ENCODE data around the gene GRIA1. TPM values are rescaled to one million over a fixed set of nuclear protein-coding genes. Genes with fewer than 3 reads are reported as not detected.

Gene GRIA1
- 0.29 and 1.1 TPM in 2 replicates for total RNA-seq

DNA sequence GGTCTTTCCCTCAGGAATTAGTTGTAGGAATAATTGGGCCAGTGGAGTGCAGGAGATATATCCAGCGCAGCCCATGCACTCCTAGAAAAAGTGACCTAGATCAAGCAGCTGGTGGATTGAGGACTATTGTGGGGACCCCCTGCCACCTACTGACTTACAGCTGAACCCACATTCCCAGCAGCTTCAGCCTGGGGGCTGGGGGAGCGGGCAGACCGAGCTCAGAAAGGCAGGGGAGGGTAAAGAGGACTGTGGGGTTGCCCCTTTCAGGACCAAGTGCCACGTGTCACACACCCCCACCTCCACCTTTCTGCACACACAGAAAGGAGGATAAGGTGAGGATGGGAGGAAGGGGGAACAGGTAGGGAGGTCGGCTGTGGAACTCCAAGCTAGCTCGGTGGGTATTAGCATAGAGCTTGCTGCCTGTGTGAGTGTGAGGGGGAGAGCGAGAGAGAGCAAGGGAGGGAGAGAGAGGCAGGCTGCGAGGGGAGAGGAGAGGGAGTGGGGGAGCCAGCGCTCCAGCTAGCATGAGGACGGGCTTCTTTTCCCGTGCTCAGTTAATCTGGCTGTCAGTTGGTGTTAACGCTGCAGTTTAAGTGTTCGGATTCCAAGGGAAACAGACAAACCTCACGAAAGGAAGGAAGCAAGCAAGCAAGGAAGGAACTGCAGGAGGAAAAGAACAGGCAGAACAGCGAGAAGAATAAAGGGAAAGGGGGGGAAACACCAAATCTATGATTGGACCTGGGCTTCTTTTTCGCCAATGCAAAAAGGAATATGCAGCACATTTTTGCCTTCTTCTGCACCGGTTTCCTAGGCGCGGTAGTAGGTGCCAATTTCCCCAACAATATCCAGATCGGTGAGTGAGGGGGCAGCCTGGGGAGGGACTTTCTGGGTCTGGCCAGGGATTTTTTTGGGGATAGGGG is at the start of gene GRIA1:
Gene GRIA1, plus strand, starts transcription at position 553 of the 920 bp plus-strand sequence.
- H3K36me3 ChIP-seq (ENCODE audit: insufficient read depth, low read length): no peaks in the 10 kb centered on the region
- H3K79me2 ChIP-seq (ENCODE audit: insufficient read depth, low read length): no peaks in the 10 kb centered on the region
- H3K27me3 ChIP-seq (ENCODE audit: insufficient read depth, low read length): no peaks in the 10 kb centered on the region
- DNase-seq (ENCODE audit: insufficient read length, low spot score, missing footprints): no peak
- no peaks in the 10 kb centered on the region for H3K9me3 ChIP-seq (ENCODE audit: low read depth, low read length)
- TF ChIP-seq CTCF (IDR thresholded peaks at IDR 0.05; ENCODE audit: extremely low read depth, low read depth, low read length): no peak
- H3K27ac ChIP-seq (ENCODE audit: low read depth, low read length): no peak within 1 kb of the TSS
- H4K20me1 ChIP-seq (ENCODE audit: insufficient read depth, low read length): no peaks in the 10 kb centered on the region
- H2AFZ ChIP-seq (ENCODE audit: low read length): peak within 1 kb of the TSS; percentile 83
- peaks cover 20% of the 10 kb centered on the region for H3K4me1 ChIP-seq (ENCODE audit: insufficient read depth, low read length)
- H3K4me3 ChIP-seq (ENCODE audit: insufficient read depth, low read length): peak within 1 kb of the TSS; percentile 62
- H3K4me2 ChIP-seq (ENCODE audit: insufficient read depth, low read length): peak within 1 kb of the TSS; percentile 88

GRCh38 chr5:153445875-153446579 is 44.4 kb upstream of the GRIA1 start:
- DNase-seq (ENCODE audit: insufficient read length, low spot score, missing footprints): no peak
- no peaks in the 10 kb centered on the region for H3K36me3 ChIP-seq (ENCODE audit: insufficient read depth, low read length)
- no peaks in the 10 kb centered on the region for H3K79me2 ChIP-seq (ENCODE audit: insufficient read depth, low read length)
- no peaks in the 10 kb centered on the region for H3K9me3 ChIP-seq (ENCODE audit: low read depth, low read length)
- peak overlapping the region; percentile 55 for H3K4me2 ChIP-seq (ENCODE audit: insufficient read depth, low read length)
- peak overlapping the region; percentile 44 for H3K4me3 ChIP-seq (ENCODE audit: insufficient read depth, low read length)
- peak overlapping the region; percentile 61 for H2AFZ ChIP-seq (ENCODE audit: low read length)
- peaks cover 8% of the 10 kb centered on the region for H3K4me1 ChIP-seq (ENCODE audit: insufficient read depth, low read length)
- TF ChIP-seq CTCF (IDR thresholded peaks at IDR 0.05; ENCODE audit: extremely low read depth, low read depth, low read length): no peak
- no peaks in the 10 kb centered on the region for H4K20me1 ChIP-seq (ENCODE audit: insufficient read depth, low read length)
- peak overlapping the region; percentile 13 for H3K27ac ChIP-seq (ENCODE audit: low read depth, low read length)
- H3K27me3 ChIP-seq (ENCODE audit: insufficient read depth, low read length): no peaks in the 10 kb centered on the region

GRCh38 chr5:153447534-153447933 is 42.9 kb upstream of the GRIA1 start:
- Histone ChIP-seq H3K36me3 (ENCODE audit: insufficient read depth, low read length) (no peaks in the 10 kb centered on the region), H3K4me3 (ENCODE audit: insufficient read depth, low read length) (no peak overlapping the region), H3K27me3 (ENCODE audit: insufficient read depth, low read length) (no peaks in the 10 kb centered on the region), H3K27ac (ENCODE audit: low read depth, low read length) (no peak overlapping the region), H4K20me1 (ENCODE audit: insufficient read depth, low read length) (no peaks in the 10 kb centered on the region), H3K79me2 (ENCODE audit: insufficient read depth, low read length) (no peaks in the 10 kb centered on the region), H3K9me3 (ENCODE audit: low read depth, low read length) (no peaks in the 10 kb centered on the region), H2AFZ (ENCODE audit: low read length) (no peak overlapping the region), H3K4me1 (ENCODE audit: insufficient read depth, low read length) (peaks cover 8% of the 10 kb centered on the region), H3K4me2 (ENCODE audit: insufficient read depth, low read length) (no peak overlapping the region)
- TF ChIP-seq CTCF (IDR thresholded peaks at IDR 0.05; ENCODE audit: extremely low read depth, low read depth, low read length): no peak
- no peak for DNase-seq (ENCODE audit: insufficient read length, low spot score, missing footprints)

GRCh38 chr5:153456354-153456753 is 34.1 kb upstream of the GRIA1 start:
- no peak overlapping the region for H3K4me3 ChIP-seq (ENCODE audit: insufficient read depth, low read length)
- H3K79me2 ChIP-seq (ENCODE audit: insufficient read depth, low read length): no peaks in the 10 kb centered on the region
- no peaks in the 10 kb centered on the region for H3K9me3 ChIP-seq (ENCODE audit: low read depth, low read length)
- no peaks in the 10 kb centered on the region for H3K4me1 ChIP-seq (ENCODE audit: insufficient read depth, low read length)
- H4K20me1 ChIP-seq (ENCODE audit: insufficient read depth, low read length): no peaks in the 10 kb centered on the region
- no peak for DNase-seq (ENCODE audit: insufficient read length, low spot score, missing footprints)
- H2AFZ ChIP-seq (ENCODE audit: low read length): no peak overlapping the region
- no peaks in the 10 kb centered on the region for H3K36me3 ChIP-seq (ENCODE audit: insufficient read depth, low read length)
- H3K4me2 ChIP-seq (ENCODE audit: insufficient read depth, low read length): no peak overlapping the region
- no peaks in the 10 kb centered on the region for H3K27me3 ChIP-seq (ENCODE audit: insufficient read depth, low read length)
- no peak overlapping the region for H3K27ac ChIP-seq (ENCODE audit: low read depth, low read length)
- no peak for TF ChIP-seq CTCF (IDR thresholded peaks at IDR 0.05; ENCODE audit: extremely low read depth, low read depth, low read length)

Measured in osteoblast (primary cell).